GM20000 (cell line): ENCODE measurements around the gene UFSP2.

Source experiments
- DNase-seq: peaks from one replicate; pipeline ENCODE4 v3.0.0; 2012; ENCODE audit warnings: low spot score
- TF ChIP-seq, protein P1 (sequence below): IDR thresholded peaks from 2 replicates; pipeline ENCODE4 v1.5.1; 2012; ENCODE audit warnings: mild to moderate bottlenecking, control low read depth; ENCODE audit errors: extremely low read depth, missing control alignments

UFSP2 gene, protein sequence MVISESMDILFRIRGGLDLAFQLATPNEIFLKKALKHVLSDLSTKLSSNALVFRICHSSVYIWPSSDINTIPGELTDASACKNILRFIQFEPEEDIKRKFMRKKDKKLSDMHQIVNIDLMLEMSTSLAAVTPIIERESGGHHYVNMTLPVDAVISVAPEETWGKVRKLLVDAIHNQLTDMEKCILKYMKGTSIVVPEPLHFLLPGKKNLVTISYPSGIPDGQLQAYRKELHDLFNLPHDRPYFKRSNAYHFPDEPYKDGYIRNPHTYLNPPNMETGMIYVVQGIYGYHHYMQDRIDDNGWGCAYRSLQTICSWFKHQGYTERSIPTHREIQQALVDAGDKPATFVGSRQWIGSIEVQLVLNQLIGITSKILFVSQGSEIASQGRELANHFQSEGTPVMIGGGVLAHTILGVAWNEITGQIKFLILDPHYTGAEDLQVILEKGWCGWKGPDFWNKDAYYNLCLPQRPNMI

DNA sequence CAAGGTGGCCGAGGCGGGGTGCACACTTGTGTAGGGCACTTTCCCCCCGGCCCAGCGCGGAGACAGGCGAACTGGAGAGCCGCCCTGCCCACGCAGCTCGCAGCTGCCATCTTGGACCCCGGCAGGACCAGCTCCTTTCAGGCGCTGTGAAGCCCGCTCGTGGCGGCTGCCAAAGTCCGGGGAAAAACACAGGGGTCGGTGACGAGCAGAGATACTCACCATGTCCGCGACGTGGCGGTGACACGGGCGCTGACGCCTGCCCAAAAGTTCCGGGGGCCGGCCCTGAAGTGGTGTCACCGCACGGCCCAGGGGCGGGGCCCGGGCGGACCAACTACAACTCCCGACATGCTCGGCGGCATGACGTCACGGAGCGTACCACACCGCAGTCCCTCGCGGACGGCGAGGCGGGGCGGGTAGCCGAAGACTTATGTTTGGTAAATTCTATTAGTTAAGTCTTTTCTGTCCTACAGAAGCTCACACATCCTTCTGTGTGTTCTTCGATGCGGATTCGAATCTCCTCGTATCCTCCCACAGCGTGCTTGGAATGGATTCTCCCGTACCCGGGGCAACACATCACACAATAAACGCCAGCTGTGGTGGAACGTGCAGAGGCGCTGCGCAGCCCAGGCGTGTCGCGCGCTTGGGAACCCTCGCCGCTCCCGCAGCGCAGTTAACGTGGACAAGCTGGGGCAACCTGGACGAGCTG is at the start of gene UFSP2:
TSS of gene UFSP2 (minus strand) at position 318 of the 706 bp plus-strand sequence. CDS start at position 222, 96 bp downstream.
- TF ChIP-seq, protein P1, sequence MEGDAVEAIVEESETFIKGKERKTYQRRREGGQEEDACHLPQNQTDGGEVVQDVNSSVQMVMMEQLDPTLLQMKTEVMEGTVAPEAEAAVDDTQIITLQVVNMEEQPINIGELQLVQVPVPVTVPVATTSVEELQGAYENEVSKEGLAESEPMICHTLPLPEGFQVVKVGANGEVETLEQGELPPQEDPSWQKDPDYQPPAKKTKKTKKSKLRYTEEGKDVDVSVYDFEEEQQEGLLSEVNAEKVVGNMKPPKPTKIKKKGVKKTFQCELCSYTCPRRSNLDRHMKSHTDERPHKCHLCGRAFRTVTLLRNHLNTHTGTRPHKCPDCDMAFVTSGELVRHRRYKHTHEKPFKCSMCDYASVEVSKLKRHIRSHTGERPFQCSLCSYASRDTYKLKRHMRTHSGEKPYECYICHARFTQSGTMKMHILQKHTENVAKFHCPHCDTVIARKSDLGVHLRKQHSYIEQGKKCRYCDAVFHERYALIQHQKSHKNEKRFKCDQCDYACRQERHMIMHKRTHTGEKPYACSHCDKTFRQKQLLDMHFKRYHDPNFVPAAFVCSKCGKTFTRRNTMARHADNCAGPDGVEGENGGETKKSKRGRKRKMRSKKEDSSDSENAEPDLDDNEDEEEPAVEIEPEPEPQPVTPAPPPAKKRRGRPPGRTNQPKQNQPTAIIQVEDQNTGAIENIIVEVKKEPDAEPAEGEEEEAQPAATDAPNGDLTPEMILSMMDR = no peak
- peak; percentile 87 for DNase-seq

DNA sequence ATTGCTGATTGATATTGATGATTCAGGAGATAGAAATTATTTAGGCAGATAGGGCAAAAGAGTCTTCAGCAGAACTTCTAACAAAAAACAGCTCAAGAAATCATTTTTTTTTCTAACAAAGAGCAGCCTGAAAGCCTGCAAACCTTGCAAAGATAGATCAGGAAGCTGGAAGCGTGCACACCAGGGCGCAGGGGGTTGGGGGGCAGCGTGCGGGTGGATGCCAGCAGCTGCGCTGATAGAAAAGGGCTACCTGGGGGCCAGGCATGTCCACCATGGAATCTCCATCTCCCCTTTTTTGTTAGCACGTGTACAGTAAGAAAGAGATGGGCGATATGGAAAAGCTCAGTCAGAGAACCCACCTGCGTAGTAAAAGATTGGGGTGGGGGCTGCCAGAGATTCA is 47.5 kb upstream of the UFSP2 start:
- TF ChIP-seq, protein P1 = no peak
- no peak for DNase-seq

DNA sequence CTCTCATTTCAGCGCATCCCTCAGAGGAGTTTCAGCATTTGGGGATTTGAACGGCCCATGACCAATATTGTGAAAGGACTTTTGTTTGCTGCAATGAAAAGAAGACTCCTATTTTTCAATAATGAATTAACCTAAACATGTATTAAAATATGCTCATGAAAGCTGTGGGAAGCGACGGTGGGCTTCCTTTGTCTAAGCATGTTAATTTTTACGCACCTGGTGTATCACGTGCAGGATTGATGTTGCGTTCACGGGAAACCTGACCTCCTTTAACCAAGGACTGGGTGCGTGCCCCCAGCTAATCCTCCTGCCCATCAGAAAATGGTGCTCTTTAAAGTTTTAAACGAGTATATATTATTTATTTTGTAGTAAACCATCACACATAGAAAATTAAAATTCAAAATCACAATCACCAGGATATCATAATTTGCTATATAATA is 46.4 kb upstream of the UFSP2 start:
- peak; percentile 23 for DNase-seq
- TF ChIP-seq, protein P1 = no peak

DNA sequence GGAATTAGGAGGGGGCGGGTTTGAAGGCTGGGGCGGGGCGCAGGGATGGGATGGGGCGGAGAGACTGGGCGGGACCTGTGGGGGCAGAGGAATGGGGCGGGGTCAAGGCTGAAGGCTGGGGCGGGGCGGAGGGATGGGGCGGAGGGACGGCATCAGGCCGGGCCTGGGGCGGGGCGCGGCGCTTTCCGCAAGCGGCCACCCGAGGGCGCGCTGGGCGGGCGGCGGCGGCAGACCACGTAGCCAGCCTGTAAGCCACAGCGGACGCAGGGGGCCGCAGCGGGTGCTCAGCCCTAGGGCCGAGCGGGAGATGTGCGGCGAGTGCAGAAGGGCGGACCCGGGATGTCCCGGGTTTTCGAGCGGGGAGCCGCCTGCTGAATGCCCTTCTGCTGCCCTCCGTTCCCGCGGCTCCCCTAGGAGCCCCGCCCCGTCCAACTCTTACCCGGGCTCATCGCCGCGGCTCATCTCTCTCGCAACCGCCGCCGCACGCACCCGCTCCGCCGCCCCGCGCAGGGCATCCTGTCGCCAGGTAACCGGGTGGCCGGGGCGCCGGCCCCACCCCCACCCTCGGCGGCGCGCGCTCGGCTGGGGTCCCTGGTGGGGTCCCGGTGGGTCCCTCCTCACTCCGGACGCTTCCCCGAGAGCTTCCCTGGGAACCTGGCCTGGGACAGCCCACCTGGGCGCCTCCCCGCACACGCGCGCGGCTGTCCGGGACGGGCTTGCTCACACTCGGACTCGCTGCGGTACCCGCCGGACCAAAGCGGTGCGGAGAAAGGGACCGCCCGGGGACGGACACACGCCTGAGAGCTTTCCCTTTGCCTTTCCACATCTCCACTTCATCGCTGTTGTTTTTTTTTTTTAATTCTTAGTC is 45.7 kb upstream of the UFSP2 start, which contains the start of gene CCDC110:
TSS of gene CCDC110 (minus strand) at position 499 of the 868 bp plus-strand sequence. CDS start at position 449, 50 bp downstream.
- TF ChIP-seq, protein P1 = peak; percentile 69
- peak; percentile 100 for DNase-seq

DNA sequence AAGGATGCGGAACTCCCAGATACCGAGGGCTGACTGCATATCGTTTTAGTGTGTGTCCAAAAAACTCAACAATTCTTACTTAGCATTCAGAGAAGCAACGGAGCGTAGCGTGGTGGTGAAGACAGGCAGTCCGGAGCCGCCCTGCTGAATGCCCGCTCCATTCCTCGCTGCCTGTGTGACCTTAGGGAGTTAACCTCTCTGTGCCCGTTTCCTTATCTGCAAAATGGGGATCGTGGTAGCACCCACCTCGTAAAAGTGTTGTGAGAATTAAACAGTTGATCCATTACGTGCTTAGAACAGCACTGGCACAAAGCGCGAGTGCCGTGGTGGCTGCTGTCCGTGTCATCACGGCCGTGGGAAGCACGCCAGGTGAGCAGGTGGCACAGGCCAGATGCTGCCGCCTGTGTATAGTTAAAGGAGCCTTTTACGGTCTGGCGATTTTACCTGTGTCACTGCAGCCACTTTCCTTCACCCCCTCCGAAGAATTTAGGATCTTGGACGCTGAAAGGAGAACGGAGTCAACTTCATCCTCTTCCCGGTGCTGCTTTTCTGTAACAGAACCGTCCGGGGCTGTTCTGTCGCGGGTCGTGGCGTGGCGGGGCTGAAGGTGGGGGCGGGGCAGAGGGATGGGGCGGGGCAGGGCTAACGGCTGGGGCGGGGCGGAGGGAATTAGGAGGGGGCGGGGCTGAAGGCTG is 44.9 kb upstream of the UFSP2 start:
- peak; percentile 24 for DNase-seq
- TF ChIP-seq, protein P1 = no peak

DNA sequence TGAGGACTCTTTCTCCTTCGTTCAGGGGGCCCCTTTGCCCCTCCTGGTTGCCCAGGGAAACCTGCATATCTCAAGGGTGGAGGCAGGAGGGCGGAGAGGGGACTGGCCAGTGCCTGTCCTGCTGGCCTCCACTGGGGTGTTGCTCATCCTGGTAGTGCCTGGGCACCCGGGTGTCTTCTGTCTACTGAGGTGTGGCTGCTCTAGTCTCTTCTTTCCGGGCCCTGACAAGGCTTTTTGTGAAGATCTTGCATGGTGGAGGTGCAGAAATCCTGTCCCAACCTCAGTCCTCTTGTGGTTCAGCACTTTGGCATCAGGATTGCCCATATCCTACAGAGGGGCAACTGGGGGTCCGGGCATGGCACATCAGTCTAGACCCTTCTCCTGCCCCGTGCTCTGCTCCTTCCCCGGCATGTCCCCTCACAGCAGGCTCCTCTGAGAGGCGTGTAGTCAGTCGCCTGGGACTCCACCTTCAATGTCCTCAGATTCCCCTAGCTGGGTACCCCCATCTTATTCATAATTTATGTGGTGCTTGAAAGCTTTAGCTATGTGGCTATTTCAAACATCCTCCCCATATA is 43.9 kb upstream of the UFSP2 start:
- no peak for DNase-seq
- TF ChIP-seq, protein P1 = no peak
